Vagina (tissue), 2 donors: ENCODE results near the gene SLC6A6. TPM values are rescaled to one million over a fixed set of nuclear protein-coding genes. Genes with fewer than 3 reads are reported as not detected.
A peak's percentile ranks its signal among the peaks of the same experiment; 100 is the strongest.

Experiments used
- DNase-seq, 2 donors: peaks; one replicate each; pipeline ENCODE4 v3.0.0-alpha.2; 2017; ENCODE audit errors: extremely low spot score in 2 of 2
- H3K27ac ChIP-seq: fragments of 200-600 bp; sonication (generic); one replicate; pipeline ENCODE4 v1.5.1; 2019
- H3K27me3 ChIP-seq: fragments of 200-600 bp; sonication (generic); one replicate; pipeline ENCODE4 v1.5.1; 2019
- H3K36me3 ChIP-seq, 2 donors: fragments of 200-600 bp; sonication (generic); one replicate each; pipeline ENCODE4 v1.5.1; 2017 to 2019
- H3K4me1 ChIP-seq: fragments of 200-600 bp; sonication (generic); one replicate; pipeline ENCODE4 v1.5.1; 2019
- H3K4me3 ChIP-seq, 2 donors: fragments of 200-600 bp; sonication (generic); 1 replicate in 1 of 2; 2 replicates in 1 of 2; pipeline ENCODE4 v1.5.1; 2016 to 2019
- H3K9me3 ChIP-seq: fragments of 200-600 bp; sonication (generic); one replicate; pipeline ENCODE4 v1.5.1; 2019
- POLR2A ChIP-seq, 2 donors: fragments of 450-650 bp; IDR thresholded peaks; one replicate each; pipeline ENCODE4 v1.6.1; 2017; ENCODE audit warnings: antibody characterized with exemption in 2 of 2, mild to moderate bottlenecking in 2 of 2, moderate library complexity in 2 of 2
- POLR2AphosphoS5 ChIP-seq, 2 donors: sonication (generic); formaldehyde crosslinking; IDR thresholded peaks; one replicate each; pipeline ENCODE4 v1.9.0; 2017; ENCODE audit warnings: antibody characterized with exemption in 2 of 2, mild to moderate bottlenecking in 2 of 2, low read depth in 1 of 2; ENCODE audit not compliant: insufficient read depth in 1 of 2
- intact Hi-C: fragments of 100-400 bp; cut with DNase I; formaldehyde crosslinking; loops from one replicate; pipeline ENCODE4 v1.15.1; 2023
- total RNA-seq: library from RNA; depleted of rRNA; stranded (reverse); fragments of >200 nt; gene quantifications from one replicate; pipeline ENCODE4 v1.2.3, GENCODE V29; 2016
- TF ChIP-seq, protein P1 (sequence below), 3 experiments: fragments of 450-650 bp in 2 of 3; fragments of 200-600 bp in 1 of 3; sonication (generic) in 1 of 3; IDR thresholded peaks; one replicate each; pipeline ENCODE4 v1.5.1; 2017 to 2019; ENCODE audit warnings: antibody characterized with exemption in 3 of 3, mild to moderate bottlenecking in 2 of 3, moderate library complexity in 2 of 3

SLC6A6 gene
- total RNA-seq, 1 donor from 2014 or later = 30.7 TPM

DNA sequence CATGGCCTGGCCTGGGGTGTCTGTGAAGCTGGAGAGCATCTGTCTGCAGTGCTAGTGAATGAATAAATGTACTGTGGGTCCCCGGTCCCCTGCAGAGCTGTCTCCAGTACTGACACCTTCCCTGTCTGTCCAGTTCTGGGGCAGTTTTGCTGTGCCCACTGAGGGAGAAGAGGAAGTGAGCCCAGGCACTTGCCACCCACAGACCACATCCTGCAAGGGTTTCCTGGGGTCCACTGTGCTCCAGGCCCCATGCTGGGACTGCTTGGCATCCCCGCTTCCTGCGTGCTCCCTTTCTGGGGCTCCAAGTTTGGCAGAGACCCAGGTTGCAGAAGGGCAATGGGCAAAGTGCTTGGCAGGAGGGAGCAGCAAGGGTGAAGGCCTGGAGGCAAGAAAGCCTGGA is 4.9 kb upstream of the SLC6A6 start:
- no peaks in the 10 kb centered on the region for H3K27me3 ChIP-seq
- peaks cover 17% of the 10 kb centered on the region for H3K4me1 ChIP-seq
- no peak overlapping the region for H3K4me3 ChIP-seq
- no peaks in the 10 kb centered on the region for H3K36me3 ChIP-seq
- no peaks in the 10 kb centered on the region for H3K9me3 ChIP-seq
- intact Hi-C loops = loop anchor here (5.0 kb wide), 1 partner anchor 1800 kb away; no protein-coding TSS in a partner anchor
- DNase-seq = no peak
- H3K27ac ChIP-seq = no peak overlapping the region
- TF ChIP-seq POLR2AphosphoS5 (IDR thresholded peaks at IDR 0.05; ENCODE audit: insufficient read depth in 1 of 2, low read depth in 1 of 2) = no peak

DNA sequence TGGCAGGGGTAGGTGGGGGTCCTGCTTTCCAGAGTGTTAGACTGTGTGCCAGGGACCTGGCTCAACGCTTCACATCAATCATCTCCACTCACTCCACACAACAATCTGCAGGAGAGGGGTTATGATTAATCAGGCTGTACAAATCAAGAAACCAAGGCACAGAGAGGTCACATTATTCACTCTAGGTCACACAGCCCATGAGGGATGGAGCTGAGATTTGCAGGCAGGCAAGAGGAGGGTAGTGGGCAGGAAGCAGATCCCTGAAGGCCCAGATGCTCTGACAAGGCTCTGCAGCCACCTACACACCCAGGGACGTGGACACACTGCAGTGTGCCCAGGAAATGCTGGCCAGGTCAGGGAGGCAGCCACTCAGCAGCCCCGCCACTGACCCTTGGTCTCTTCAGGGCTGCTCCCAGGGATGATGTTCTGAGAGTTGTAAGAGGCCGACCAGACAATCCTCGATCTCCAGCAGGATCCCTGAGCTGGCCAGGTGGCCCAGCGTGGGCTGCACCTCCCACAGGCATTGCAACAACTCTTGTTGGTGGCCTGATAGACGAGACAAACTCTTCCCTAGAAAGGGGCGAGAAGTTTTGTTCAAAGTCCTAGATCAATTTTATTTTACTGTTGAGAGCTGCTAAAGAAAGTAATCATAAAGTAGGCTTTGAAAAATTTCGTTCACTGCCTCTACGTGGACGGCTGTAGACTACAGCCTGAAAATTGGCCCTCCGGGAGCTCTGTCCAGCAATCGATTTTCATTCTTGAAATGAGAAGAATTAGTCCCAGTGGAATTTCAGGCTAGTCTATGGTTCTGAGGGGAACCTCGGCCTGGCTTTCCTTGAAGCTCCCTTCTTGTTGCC is 4.2 kb upstream of the SLC6A6 start:
- no peak for DNase-seq
- Histone ChIP-seq H3K27me3 (no peaks in the 10 kb centered on the region), H3K4me3 (no peak overlapping the region), H3K36me3 (no peaks in the 10 kb centered on the region), H3K4me1 (peaks cover 18% of the 10 kb centered on the region), H3K9me3 (no peaks in the 10 kb centered on the region), H3K27ac (no peak overlapping the region)
- TF ChIP-seq POLR2A (IDR thresholded peaks at IDR 0.05) (no peak), POLR2AphosphoS5 (IDR thresholded peaks at IDR 0.05; ENCODE audit: insufficient read depth in 1 of 2, low read depth in 1 of 2) (no peak)
- TF ChIP-seq, protein P1, sequence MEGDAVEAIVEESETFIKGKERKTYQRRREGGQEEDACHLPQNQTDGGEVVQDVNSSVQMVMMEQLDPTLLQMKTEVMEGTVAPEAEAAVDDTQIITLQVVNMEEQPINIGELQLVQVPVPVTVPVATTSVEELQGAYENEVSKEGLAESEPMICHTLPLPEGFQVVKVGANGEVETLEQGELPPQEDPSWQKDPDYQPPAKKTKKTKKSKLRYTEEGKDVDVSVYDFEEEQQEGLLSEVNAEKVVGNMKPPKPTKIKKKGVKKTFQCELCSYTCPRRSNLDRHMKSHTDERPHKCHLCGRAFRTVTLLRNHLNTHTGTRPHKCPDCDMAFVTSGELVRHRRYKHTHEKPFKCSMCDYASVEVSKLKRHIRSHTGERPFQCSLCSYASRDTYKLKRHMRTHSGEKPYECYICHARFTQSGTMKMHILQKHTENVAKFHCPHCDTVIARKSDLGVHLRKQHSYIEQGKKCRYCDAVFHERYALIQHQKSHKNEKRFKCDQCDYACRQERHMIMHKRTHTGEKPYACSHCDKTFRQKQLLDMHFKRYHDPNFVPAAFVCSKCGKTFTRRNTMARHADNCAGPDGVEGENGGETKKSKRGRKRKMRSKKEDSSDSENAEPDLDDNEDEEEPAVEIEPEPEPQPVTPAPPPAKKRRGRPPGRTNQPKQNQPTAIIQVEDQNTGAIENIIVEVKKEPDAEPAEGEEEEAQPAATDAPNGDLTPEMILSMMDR (IDR thresholded peaks at IDR 0.05) = no peak
- intact Hi-C loops = loop anchor here (5.0 kb wide), 1 partner anchor 1801 kb away; no protein-coding TSS in a partner anchor

DNA sequence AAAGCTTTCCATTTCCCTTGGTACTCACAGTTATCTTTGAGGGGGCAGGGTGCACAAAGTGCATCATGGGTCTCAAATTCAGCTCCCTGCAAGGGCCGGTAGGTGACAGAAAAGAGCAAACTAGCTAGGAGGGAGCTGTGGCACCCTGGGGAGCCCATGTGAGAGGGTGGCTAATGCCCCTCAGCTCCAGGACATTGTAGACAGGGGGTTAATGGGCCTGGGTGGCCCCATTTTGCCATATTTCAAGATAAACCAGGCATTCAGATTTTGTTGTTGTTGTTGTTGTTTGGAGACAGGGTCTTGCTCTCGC is 3.7 kb upstream of the SLC6A6 start:
- no peaks in the 10 kb centered on the region for H3K27me3 ChIP-seq
- DNase-seq = no peak
- peaks cover 23% of the 10 kb centered on the region for H3K4me1 ChIP-seq
- TF ChIP-seq POLR2A (IDR thresholded peaks at IDR 0.05) (no peak), POLR2AphosphoS5 (IDR thresholded peaks at IDR 0.05; ENCODE audit: insufficient read depth in 1 of 2, low read depth in 1 of 2) (no peak)
- TF ChIP-seq, protein P1 (IDR thresholded peaks at IDR 0.05) = no peak
- no peak overlapping the region for H3K4me3 ChIP-seq
- H3K9me3 ChIP-seq = no peaks in the 10 kb centered on the region
- intact Hi-C loops = loop anchor here (5.0 kb wide), 1 partner anchor 1801 kb away; no protein-coding TSS in a partner anchor
- H3K27ac ChIP-seq = no peak overlapping the region
- H3K36me3 ChIP-seq = no peaks in the 10 kb centered on the region

DNA sequence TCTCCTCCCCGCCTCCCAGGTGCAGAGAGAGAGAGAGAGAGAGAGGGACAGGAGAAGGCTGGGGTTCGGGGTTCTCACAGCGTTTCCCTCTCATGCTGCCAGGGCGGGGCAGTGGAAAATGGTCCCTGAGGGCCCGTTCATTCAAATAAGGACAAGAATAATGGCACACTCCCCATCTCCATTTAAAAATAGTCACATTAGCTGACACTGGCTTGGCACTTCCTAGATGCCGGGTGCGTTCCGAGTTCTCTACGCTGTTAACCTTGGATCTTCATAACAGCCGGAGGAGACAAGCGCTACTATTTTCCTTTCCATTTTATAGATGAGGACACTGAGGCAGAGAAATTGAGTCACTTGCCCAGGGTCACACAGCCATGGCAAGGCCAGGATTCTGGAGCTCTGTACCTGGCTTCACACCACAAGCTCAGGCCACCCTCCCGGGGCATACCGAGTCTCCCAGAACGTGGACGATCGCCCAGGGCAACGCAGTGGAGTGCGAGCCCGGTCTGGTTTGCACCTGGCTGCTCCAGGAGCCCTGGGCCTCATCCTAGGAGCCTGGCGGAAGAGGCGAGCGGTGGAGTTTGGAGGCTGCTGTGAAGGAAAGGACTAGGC is 608 bp upstream of the SLC6A6 start:
- Histone ChIP-seq H3K27ac (peak overlapping the region; percentile 81), H3K4me1 (peaks cover 45% of the 10 kb centered on the region), H3K27me3 (no peaks in the 10 kb centered on the region), H3K9me3 (no peaks in the 10 kb centered on the region), H3K4me3 (peak overlapping the region; percentile 68 to 89), H3K36me3 (no peaks in the 10 kb centered on the region)
- TF ChIP-seq, protein P1 (IDR thresholded peaks at IDR 0.05) = peak in 1 of 3 experiments; percentile 38
- no peak for TF ChIP-seq POLR2AphosphoS5 (IDR thresholded peaks at IDR 0.05; ENCODE audit: insufficient read depth in 1 of 2, low read depth in 1 of 2)
- intact Hi-C loops = no loop called here
- peak in 1 of 2 donors; percentile 94 for DNase-seq

DNA sequence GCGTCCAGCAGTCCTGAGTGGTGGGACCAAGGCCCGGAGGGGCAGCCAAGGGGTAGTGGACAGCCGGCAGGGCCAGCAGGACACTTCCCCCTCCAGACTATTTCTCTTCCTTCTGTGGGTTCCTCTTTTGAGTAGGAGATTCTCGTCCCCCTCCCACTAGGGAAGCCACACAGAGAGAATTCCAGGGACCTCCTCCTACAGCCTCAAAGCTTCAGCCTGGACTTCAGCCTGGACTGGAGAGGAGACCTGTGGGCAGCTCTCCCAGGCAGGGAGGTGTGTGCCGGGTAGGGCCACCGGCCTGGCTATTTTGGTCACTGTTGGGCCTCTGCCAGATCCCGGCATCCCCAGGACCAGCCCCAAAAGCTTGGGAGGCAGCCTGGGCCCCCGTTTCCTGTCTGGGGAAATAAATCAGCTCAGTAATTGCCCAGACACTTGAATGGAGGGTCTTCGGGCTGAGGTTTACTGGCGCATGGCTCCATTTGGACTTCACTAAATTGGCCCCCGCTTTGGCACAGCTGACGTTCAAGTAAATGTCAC is 1.3 kb downstream of the SLC6A6 start:
- intact Hi-C loops = loop anchor here (2.0 kb wide), 1 partner anchor 49 kb away; no protein-coding TSS in a partner anchor
- Histone ChIP-seq H3K9me3 (no peaks in the 10 kb centered on the region), H3K27ac (peak overlapping the region; percentile 81), H3K36me3 (no peaks in the 10 kb centered on the region), H3K4me1 (peaks cover 45% of the 10 kb centered on the region), H3K4me3 (peak overlapping the region; percentile 68 to 89), H3K27me3 (no peaks in the 10 kb centered on the region)
- DNase-seq = no peak
- TF ChIP-seq POLR2A (IDR thresholded peaks at IDR 0.05) = no peak
- TF ChIP-seq POLR2AphosphoS5 (IDR thresholded peaks at IDR 0.05; ENCODE audit: insufficient read depth in 1 of 2, low read depth in 1 of 2) = peak in 1 of 2 donors; percentile 31
